ENCODE measurements around the gene PADI6. TPM values are rescaled to one million over a fixed set of nuclear protein-coding genes. Genes with fewer than 3 reads are reported as not detected.

PADI6 gene
- polyA plus RNA-seq, 1 of the 3 experiments (the other 2 are of a cell fraction), result not detected

- no peak for TF ChIP-seq GATA2 (CRISPR knock-in tag; IDR thresholded peaks at IDR 0.05)
- no peak for TF ChIP-seq RAD21 (IDR thresholded peaks at IDR 0.05; ENCODE audit: low read length)
- TF ChIP-seq MAX (IDR thresholded peaks at IDR 0.05; ENCODE audit: low read depth), result no peak
- TF ChIP-seq ZBTB33 (IDR thresholded peaks at IDR 0.05; ENCODE audit: borderline replicate concordance, low read depth), result no peak
- TF ChIP-seq JUND (IDR thresholded peaks at IDR 0.05), result no peak
Observed at GRCh38 chr1:17356387-17357026, 15.5 kb upstream of the PADI6 start (continued).

GRCh38 chr1:17358557-17358956 is 13.4 kb upstream of the PADI6 start:
- Histone ChIP-seq H3K36me3 (replicated peaks in 1 of 2; ENCODE audit: control insufficient read depth in 1 of 2, insufficient read depth in 2 of 2, low read length in 1 of 2) (no peaks in the 10 kb centered on the region), H3K9ac (no peak overlapping the region), H3K27me3 (ENCODE audit: insufficient read depth) (no peaks in the 10 kb centered on the region), H3K9me2 (no peaks in the 10 kb centered on the region), H3K4me2 (no peak overlapping the region), H3K79me2 (ENCODE audit: insufficient read depth) (no peaks in the 10 kb centered on the region), H3K4me3 (ENCODE audit: low read depth in 2 of 2, low read length in 1 of 2) (no peak overlapping the region), H3F3A (replicated peaks; ENCODE audit: insufficient read depth) (no peaks in the 10 kb centered on the region), H3K9me3 (no peaks in the 10 kb centered on the region), H3K4me1 (ENCODE audit: control insufficient read depth in 1 of 2, insufficient read depth in 2 of 2, low read depth in 1 of 2, low read length in 1 of 2) (no peaks in the 10 kb centered on the region), H4K20me1 (ENCODE audit: insufficient read depth) (no peaks in the 10 kb centered on the region), H3K27ac (ENCODE audit: low read depth in 2 of 2, low read length in 1 of 2) (no peak overlapping the region), H2AFZ (ENCODE audit: low read depth) (no peak overlapping the region)
- no peak for TF ChIP-seq ELF1 (IDR thresholded peaks at IDR 0.05)
- no peak for TF ChIP-seq MAX (IDR thresholded peaks at IDR 0.05; ENCODE audit: low read depth)
- TF ChIP-seq EZH2phosphoT487 (IDR thresholded peaks at IDR 0.05; ENCODE audit: borderline replicate concordance, low read depth), result no peak
- TF ChIP-seq USF2 (IDR thresholded peaks at IDR 0.05; ENCODE audit: borderline replicate concordance, low read depth, low read length), result no peak
- TF ChIP-seq FOXM1 (IDR thresholded peaks at IDR 0.05; ENCODE audit: low read depth), result no peak
- no peak for TF ChIP-seq JUND (IDR thresholded peaks at IDR 0.05)
- no peak for TF ChIP-seq RCOR1 (IDR thresholded peaks at IDR 0.05; ENCODE audit: low read length)
- TF ChIP-seq USF1 (IDR thresholded peaks at IDR 0.05; ENCODE audit: borderline replicate concordance, low read depth), result no peak
- TF ChIP-seq GABPA (IDR thresholded peaks at IDR 0.05; ENCODE audit: low read depth), result no peak
- no peak for TF ChIP-seq PBX3 (IDR thresholded peaks at IDR 0.05)
- no peak for TF ChIP-seq MXI1 (IDR thresholded peaks at IDR 0.05; ENCODE audit: low read depth, low read length)
- no peak for TF ChIP-seq SMC3 (IDR thresholded peaks at IDR 0.05; ENCODE audit: low read depth, low read length)
- no peak for TF ChIP-seq EP300 (IDR thresholded peaks at IDR 0.05; ENCODE audit: borderline replicate concordance in 1 of 2, low read depth in 1 of 2, low read length in 1 of 2)
- no peak for TF ChIP-seq POLR2AphosphoS5 (IDR thresholded peaks at IDR 0.05; ENCODE audit: low read depth, low read length)
- no peak for TF ChIP-seq RAD21 (IDR thresholded peaks at IDR 0.05; ENCODE audit: low read length)
- TF ChIP-seq CTCF (IDR thresholded peaks at IDR 0.05), result no peak
- ChIA-PET CTCF (no interaction called here), POLR2A (no interaction called here)
- 59% methylated on average over 4 of the region's 4 CpGs for WGBS (ENCODE audit: low lambda C conversion rate)
- no peak for DNase-seq
